Epithelial cell of esophagus (primary cell): ENCODE data around the gene CARD19.

Experiments
- DNase-seq: peaks from one replicate; pipeline ENCODE4 v3.0.0; 2010; ENCODE audit warnings: low read depth
- H3K4me3 ChIP-seq: 2 replicates; pipeline ENCODE4 v1.5.1; 2011; ENCODE audit warnings: mild to moderate bottlenecking, low read length, control low read depth
- CTCF ChIP-seq: IDR thresholded peaks from 2 replicates; pipeline ENCODE4 v1.5.1; 2011; ENCODE audit warnings: low read depth, mild to moderate bottlenecking, low read length, control low read depth, inconsistent platforms; ENCODE audit not compliant: insufficient read depth; ENCODE audit errors: missing control alignments

CARD19 gene

GRCh38 chr9:93155716-93156474, 59.9 kb downstream of the CARD19 start:
- no peak for DNase-seq
- no peak for TF ChIP-seq CTCF
- no peak overlapping the region for H3K4me3 ChIP-seq

GRCh38 chr9:93156475-93157008, 60.5 kb downstream of the CARD19 start:
- DNase-seq, result no peak
- no peak for TF ChIP-seq CTCF
- no peak overlapping the region for H3K4me3 ChIP-seq

GRCh38 chr9:93159601-93160471, 63.8 kb downstream of the CARD19 start:
- DNase-seq, result peak; percentile 66
- no peak overlapping the region for H3K4me3 ChIP-seq
- TF ChIP-seq CTCF, result peak; percentile 94

GRCh38 chr9:93161786-93162562, 66.0 kb downstream of the CARD19 start:
- TF ChIP-seq CTCF, result no peak
- no peak for DNase-seq
- H3K4me3 ChIP-seq, result no peak overlapping the region
